IMR-90 (cell line): ENCODE measurements around the gene SSH2. TPM values are rescaled to one million over a fixed set of nuclear protein-coding genes. Genes with fewer than 3 reads are reported as not detected.

Source experiments
- ATAC-seq: fragments of 200-7000 bp; cut with Tn5 transposase; 2 replicates; pipeline ENCODE4 v1.9.1; 2020; ENCODE audit warnings: low read depth, mild to moderate bottlenecking, moderate library complexity
- BruUV-seq: library from RNA; stranded (reverse); fragments of 400-500 nt; replicated peaks from 2 replicates; lab custom pipeline; 2021; lab: Mats Ljungman, UMichigan
- CTCF ChIA-PET: fragments of 300-600 bp; formaldehyde crosslinking; extraction: SDS; loops from one replicate; lab custom pipeline; 2021; ENCODE audit warnings: antibody characterized with exemption; lab: Yijun Ruan, JAX
- POLR2A ChIA-PET: fragments of 300-600 bp; sonication (Branson Sonifier 250); formaldehyde crosslinking; loops from one replicate; lab custom pipeline; 2022; ENCODE audit warnings: antibody characterized with exemption; ENCODE audit not compliant: unreplicated experiment; lab: Charles Lee
- DNase-seq: peaks from one replicate; pipeline ENCODE4 v3.0.0; 2013
- H2AFZ ChIP-seq: replicated peaks from 2 replicates; pipeline ENCODE3; 2013; ENCODE audit warnings: low read length, mild to moderate bottlenecking; ENCODE audit not compliant: poor library complexity
- H2AK5ac ChIP-seq: 2 replicates; pipeline ENCODE4 v1.6.1; 2013; ENCODE audit warnings: low read depth, low read length, inconsistent platforms
- H2AK9ac ChIP-seq: replicated peaks from 2 replicates; pipeline ENCODE3; 2013; ENCODE audit warnings: mild to moderate bottlenecking, low read depth, low read length, moderate library complexity; ENCODE audit not compliant: poor library complexity
- H2BK120ac ChIP-seq: 2 replicates; pipeline ENCODE4 v1.6.1; 2013; ENCODE audit warnings: low read depth, low read length, inconsistent platforms
- H2BK15ac ChIP-seq: 3 replicates; pipeline ENCODE4 v1.6.1; 2013; ENCODE audit warnings: low read depth, low read length, inconsistent platforms
- H2BK20ac ChIP-seq: 2 replicates; pipeline ENCODE4 v1.6.1; 2013; ENCODE audit warnings: low read depth, mild to moderate bottlenecking, inconsistent platforms, low read length, moderate library complexity
- H2BK5ac ChIP-seq: 2 replicates; pipeline ENCODE4 v1.6.1; 2013; ENCODE audit warnings: mild to moderate bottlenecking, low read depth, low read length, inconsistent platforms; ENCODE audit not compliant: poor library complexity, severe bottlenecking
- H3K14ac ChIP-seq: replicated peaks from 2 replicates; pipeline ENCODE4 v1.6.1; 2013; ENCODE audit warnings: low read depth, low read length, inconsistent platforms
- H3K18ac ChIP-seq: 2 replicates; pipeline ENCODE4 v1.6.1; 2013; ENCODE audit warnings: low read depth, low read length, control low read depth
- H3K23ac ChIP-seq: 2 replicates; pipeline ENCODE4 v1.6.1; 2013; ENCODE audit warnings: low read depth, low read length, inconsistent platforms
- H3K27ac ChIP-seq: 2 replicates; pipeline ENCODE4 v1.5.1; 2013; ENCODE audit warnings: mild to moderate bottlenecking, control low read depth, low read length; ENCODE audit not compliant: insufficient read depth
- H3K27me3 ChIP-seq: 2 replicates; pipeline ENCODE4 v1.6.1; 2013; ENCODE audit warnings: low read length; ENCODE audit not compliant: control insufficient read depth, insufficient read depth
- H3K36me3 ChIP-seq: 2 replicates; pipeline ENCODE4 v1.6.1; 2013; ENCODE audit warnings: low read length, mixed read lengths; ENCODE audit not compliant: control insufficient read depth, insufficient read depth
- H3K4ac ChIP-seq: 2 replicates; pipeline ENCODE4 v1.6.1; 2013; ENCODE audit warnings: low read depth, low read length, inconsistent platforms
- H3K4me1 ChIP-seq: 2 replicates; pipeline ENCODE4 v1.6.1; 2013; ENCODE audit warnings: low read length, mixed read lengths; ENCODE audit not compliant: control insufficient read depth, insufficient read depth
- H3K4me2 ChIP-seq: 2 replicates; pipeline ENCODE4 v1.6.1; 2013; ENCODE audit warnings: low read depth, mild to moderate bottlenecking, control low read depth, low read length, moderate library complexity
- H3K4me3 ChIP-seq: 2 replicates; pipeline ENCODE4 v1.5.1; 2013; ENCODE audit warnings: low read depth, mild to moderate bottlenecking, control low read depth, low read length, moderate library complexity; ENCODE audit not compliant: insufficient read depth
- H3K56ac ChIP-seq: 2 replicates; pipeline ENCODE4 v1.6.1; 2013; ENCODE audit warnings: low read length, inconsistent platforms; ENCODE audit not compliant: insufficient read depth; ENCODE audit errors: extremely low read depth
- H3K79me1 ChIP-seq, 2 experiments: 2 replicates each; pipeline ENCODE4 v1.6.1; 2013; ENCODE audit warnings: low read length in 2 of 2, inconsistent platforms in 1 of 2, low read depth in 1 of 2
- H3K9ac ChIP-seq: 2 replicates; pipeline ENCODE4 v1.6.1; 2013; ENCODE audit warnings: low read depth, low read length, control low read depth
- H3K9me1 ChIP-seq: 2 replicates; pipeline ENCODE4 v1.6.1; 2013; ENCODE audit warnings: low read length, inconsistent platforms; ENCODE audit not compliant: insufficient read depth
- H3K9me3 ChIP-seq: 2 replicates; pipeline ENCODE4 v1.6.1; 2013; ENCODE audit warnings: low read length; ENCODE audit not compliant: control insufficient read depth, insufficient read depth
- H4K20me1 ChIP-seq: 2 replicates; pipeline ENCODE4 v1.6.1; 2013; ENCODE audit warnings: low read length, inconsistent platforms; ENCODE audit not compliant: insufficient read depth
- H4K5ac ChIP-seq: 2 replicates; pipeline ENCODE4 v1.6.1; 2013; ENCODE audit warnings: mild to moderate bottlenecking, low read depth, low read length, control low read depth
- H4K8ac ChIP-seq, 2 experiments: 2 replicates each; pipeline ENCODE4 v1.6.1; 2013; ENCODE audit warnings: low read depth in 2 of 2, low read length in 2 of 2, control low read depth in 1 of 2, inconsistent platforms in 1 of 2
- H4K91ac ChIP-seq: 2 replicates; pipeline ENCODE4 v1.6.1; 2013; ENCODE audit warnings: low read depth, low read length, inconsistent platforms; ENCODE audit not compliant: insufficient read depth
- CTCF ChIP-seq: conservative IDR thresholded peaks from 2 replicates; pipeline ENCODE4 v1.5.1; 2012; ENCODE audit warnings: mild to moderate bottlenecking, low read depth, low read length, improper control_type of control experiment
- ELK1 ChIP-seq: fragments of 150-350 bp; IDR thresholded peaks from 2 replicates; pipeline ENCODE4 v1.6.1; 2016; ENCODE audit warnings: low read depth, mild to moderate bottlenecking, low read length, moderate library complexity, borderline replicate concordance
- FOS ChIP-seq: fragments of 150-350 bp; IDR thresholded peaks from 2 replicates; pipeline ENCODE4 v1.6.1; 2016; ENCODE audit warnings: low read depth, low read length
- WGBS, 2 experiments: methylation state at CpG; one replicate each; pipeline versions ENCODE4 v1.1.5 to v1.1.7; 2013; ENCODE audit warnings: missing lambda C conversion rate in 2 of 2; ENCODE audit not compliant: insufficient read length in 1 of 2; ENCODE audit errors: extremely low coverage in 2 of 2; 5-methylcytosine and 5-hydroxymethylcytosine counted together
- dilution Hi-C: fragments of 300-500 bp; cut with HindIII; formaldehyde crosslinking; loops from one replicate; pipeline ENCODE4 v1.14.3; 2018; ENCODE audit warnings: low sequenced_read_pairs; ENCODE audit not compliant: unreplicated experiment
- in situ Hi-C: fragments of 300-500 bp; cut with MboI; formaldehyde crosslinking; loops from 3 replicates; pipeline ENCODE4 v1.14.3; 2019; ENCODE audit warnings: low sequenced_read_pairs, inconsistent platforms, mixed read lengths
- intact Hi-C: fragments of 100-400 bp; cut with micrococcal nuclease; formaldehyde crosslinking; loops from 2 replicates; pipeline ENCODE4 v1.10.0; 2022
- polyA plus RNA-seq, 3 experiments: library from polyadenylated mRNA; depleted of rRNA; stranded (reverse); fragments of >200 nt; gene quantifications; 2 replicates each; pipeline ENCODE4 v1.2.3, GENCODE V29; 2012; ENCODE audit warnings: low replicate concordance in 1 of 3
- total RNA-seq: library from RNA; depleted of rRNA; stranded (reverse); fragments of >200 nt; gene quantifications from 2 replicates; pipeline ENCODE4 v1.2.3, GENCODE V29; 2012

SSH2 gene
- total and polyA plus RNA-seq, 2 of the 4 experiments (the other 2 are of a cell fraction), result 9.3 TPM

- no peak overlapping the region for H3K4me3 ChIP-seq
- no peak overlapping the region for H3K23ac ChIP-seq
- peak overlapping the region; percentile 35; the same call in 1 of the 2 replicates for H3K14ac ChIP-seq
- in situ Hi-C loops (no loop called here), intact Hi-C loops (no loop called here), dilution Hi-C loops (no loop called here)
- no peak overlapping the region for H4K5ac ChIP-seq
- H3K9me3 ChIP-seq, result no peaks in the 10 kb centered on the region
- no CpG with 5 or more reads among the region's 12 CpGs for WGBS, 2 experiments
- H3K27me3 ChIP-seq, result no peaks in the 10 kb centered on the region
- H4K8ac ChIP-seq, result peak overlapping the region in 1 of 2 experiments; percentile 47; a peak in 1 of 4 replicates
- peak overlapping the region; percentile 0; the same call in 1 of the 2 replicates for H2AK5ac ChIP-seq
- H2BK120ac ChIP-seq, result no peak overlapping the region
- no peak overlapping the region for H4K91ac ChIP-seq
- H2AFZ ChIP-seq, result no peak overlapping the region
- peaks cover 24% of the 10 kb centered on the region for H3K36me3 ChIP-seq
- peak overlapping the region; percentile 68 for H2AK9ac ChIP-seq
- H3K9ac ChIP-seq, result no peak overlapping the region
- H2BK15ac ChIP-seq, result no peak overlapping the region
- peaks cover 21% of the 10 kb centered on the region; the same call in 1 of the 2 replicates for H3K4me1 ChIP-seq
- CTCF ChIA-PET, result no interaction called here
- H3K56ac ChIP-seq, result no peak overlapping the region
- H2BK20ac ChIP-seq, result no peak overlapping the region
- H3K79me1 ChIP-seq, result peaks cover 38 to 86% of the 10 kb centered on the region in 2 experiments
- POLR2A ChIA-PET, result no interaction called here
- H3K4ac ChIP-seq, result no peak overlapping the region
- no peak overlapping the region for H3K18ac ChIP-seq
- peaks cover 65% of the 10 kb centered on the region for H4K20me1 ChIP-seq
- H3K4me2 ChIP-seq, result no peak overlapping the region
- H3K9me1 ChIP-seq, result peaks cover 26% of the 10 kb centered on the region
- no TSS peak for BruUV-seq
- no peak overlapping the region; the same call in 1 of the 2 replicates for H3K27ac ChIP-seq
- DNase-seq, result no peak
- TF ChIP-seq CTCF (no peak), FOS (no peak), ELK1 (no peak)
- no peak overlapping the region for H2BK5ac ChIP-seq
- no peak for ATAC-seq
Observed at GRCh38 chr17:29584452-29585079, 345.5 kb downstream of the SSH2 start.
